Upper lobe of left lung (tissue), 4 donors: ENCODE data around the gene GRIK5.

ENCODE experiments used
- CTCF ChIP-seq, 6 experiments: fragments of 450-650 bp in 4 of 6; fragments of 200-600 bp in 2 of 6; sonication (generic) in 2 of 6; IDR thresholded peaks; one replicate each; pipeline ENCODE4 v1.5.1; 2016 to 2019; ENCODE audit warnings: antibody characterized with exemption in 6 of 6
- EP300 ChIP-seq, 4 donors: sonication (generic); formaldehyde crosslinking; IDR thresholded peaks; one replicate each; pipeline ENCODE4 v1.5.1; 2017; ENCODE audit warnings: antibody characterized with exemption in 4 of 4, control low read depth in 2 of 4
- POLR2A ChIP-seq, 4 donors: fragments of 450-650 bp; IDR thresholded peaks; one replicate each; pipeline ENCODE4 v1.5.1; 2016 to 2017; ENCODE audit warnings: antibody characterized with exemption in 4 of 4, mild to moderate bottlenecking in 2 of 4

GRCh38 chr19:41990028-41990427 is 80.0 kb downstream of the GRIK5 start:
- TF ChIP-seq CTCF (IDR thresholded peaks at IDR 0.05) (no peak), POLR2A (IDR thresholded peaks at IDR 0.05) (no peak), EP300 (IDR thresholded peaks at IDR 0.05) (no peak)
